K562 (cell line): ENCODE data around the gene ZRANB3. TPM values are rescaled to one million over a fixed set of nuclear protein-coding genes. Genes with fewer than 3 reads are reported as not detected.

Experiments used
- ATAC-seq: fragments of 200-7000 bp; cut with Tn5 transposase; 3 replicates; pipeline ENCODE4 v1.9.1; 2020; ENCODE audit warnings: moderate library complexity
- BruUV-seq: library from RNA; stranded (reverse); fragments of 400-500 nt; replicated peaks from 2 replicates; lab custom pipeline; 2021; lab: Mats Ljungman, UMichigan
- CTCF ChIA-PET: fragments of 300-600 bp; formaldehyde crosslinking; extraction: SDS; loops from one replicate; lab custom pipeline; 2021; ENCODE audit warnings: low intra/inter-chr PET ratio; lab: Yijun Ruan, JAX
- POLR2A ChIA-PET: fragments of 300-600, 350-650 bp; sonication (Branson Sonifier 250); formaldehyde crosslinking; extraction: SDS; loops from one replicate; lab custom pipeline; 2021; ENCODE audit warnings: antibody characterized with exemption, inconsistent platforms; lab: Yijun Ruan, JAX
- DNase-seq, 4 experiments: peaks; one replicate each; pipeline versions ENCODE4 v3.0.0 to v3.0.0-alpha.2; 2011 to 2018; ENCODE audit warnings: low spot score in 3 of 4, mixed read lengths in 3 of 4; ENCODE audit errors: extremely low read depth in 1 of 4
- FAIRE-seq: peaks from 2 replicates; lab custom pipeline; 2011; peaks lifted over from hg19 to GRCh38; lab: Jason Lieb, UNC
- H2AFZ ChIP-seq: 2 replicates; pipeline ENCODE4 v1.6.0; 2011; ENCODE audit warnings: low read depth, low read length, control low read depth, inconsistent platforms
- H3K27ac ChIP-seq: fragments of 200-600 bp; 3 replicates; pipeline ENCODE4 v1.8.0; 2011; ENCODE audit warnings: low read depth, mild to moderate bottlenecking, control low read depth, inconsistent platforms, low read length, moderate library complexity, mixed read lengths; ENCODE audit errors: extremely low read depth
- H3K27me3 ChIP-seq, 2 experiments: fragments of 300-600 bp in 1 of 2; 2 replicates in 1 of 2; 3 replicates in 1 of 2; pipeline versions ENCODE4 v1.6.0 to v1.8.0; 2011; ENCODE audit warnings: inconsistent platforms in 2 of 2, low read length in 2 of 2, mild to moderate bottlenecking in 1 of 2, mixed read lengths in 1 of 2, moderate library complexity in 1 of 2; ENCODE audit not compliant: control insufficient read depth in 2 of 2, insufficient read depth in 2 of 2
- H3K36me3 ChIP-seq: fragments of 300-600 bp; 3 replicates; pipeline ENCODE4 v1.8.0; 2011; ENCODE audit warnings: mild to moderate bottlenecking, low read length, inconsistent platforms; ENCODE audit not compliant: control insufficient read depth, insufficient read depth
- H3K4me1 ChIP-seq, 2 experiments: fragments of 200-600 bp in 1 of 2; replicated peaks in 1 of 2; 2 replicates in 1 of 2; 3 replicates in 1 of 2; pipeline versions ENCODE4 v1.5.1 to v1.8.0; 2011; ENCODE audit warnings: inconsistent platforms in 2 of 2, low read length in 2 of 2, mild to moderate bottlenecking in 1 of 2, mixed read lengths in 1 of 2, moderate library complexity in 1 of 2; ENCODE audit not compliant: control insufficient read depth in 2 of 2, insufficient read depth in 2 of 2
- H3K4me2 ChIP-seq: 2 replicates; pipeline ENCODE4 v1.6.1; 2011; ENCODE audit warnings: low read length, control low read depth, inconsistent platforms, mixed read lengths; ENCODE audit not compliant: insufficient read depth
- H3K4me3 ChIP-seq: fragments of 200-600 bp; sonication (generic), shearing (Covaris generic); 2 replicates; pipeline ENCODE4 v1.5.1; 2016; ENCODE audit warnings: control low read depth, inconsistent platforms
- H3K79me2 ChIP-seq: fragments of 200-600 bp; 3 replicates; pipeline ENCODE4 v1.8.0; 2011; ENCODE audit warnings: low read length, inconsistent platforms; ENCODE audit not compliant: control insufficient read depth, insufficient read depth
- H3K9ac ChIP-seq, 2 experiments: 2 replicates each; pipeline versions ENCODE4 v1.6.0 to v1.6.1; 2011; ENCODE audit warnings: low read depth in 2 of 2, low read length in 2 of 2, control low read depth in 1 of 2, inconsistent platforms in 1 of 2, mild to moderate bottlenecking in 1 of 2, mixed read lengths in 1 of 2; ENCODE audit not compliant: insufficient read depth in 1 of 2
- H3K9me1 ChIP-seq: one replicate; pipeline ENCODE4 v1.6.0; 2011; ENCODE audit warnings: inconsistent platforms, mild to moderate bottlenecking, low read length, moderate library complexity; ENCODE audit not compliant: control insufficient read depth, insufficient read depth
- H3K9me3 ChIP-seq: replicated peaks from 2 replicates; pipeline ENCODE4 v1.5.1; 2011; ENCODE audit warnings: low read depth, low read length, inconsistent platforms; ENCODE audit not compliant: control insufficient read depth, insufficient read depth
- H4K20me1 ChIP-seq: replicated peaks from 2 replicates; pipeline ENCODE4 v1.6.1; 2011; ENCODE audit warnings: low read length, inconsistent platforms, mixed read lengths; ENCODE audit not compliant: control insufficient read depth, insufficient read depth
- E2F6 ChIP-seq, 2 experiments: IDR thresholded peaks; 2 replicates each; pipeline ENCODE4 v1.6.1; 2011; ENCODE audit warnings: borderline replicate concordance in 1 of 2, control low read depth in 1 of 2, low read depth in 1 of 2, low read length in 1 of 2, mild to moderate bottlenecking in 1 of 2, mixed read lengths in 1 of 2, moderate library complexity in 1 of 2; ENCODE audit not compliant: insufficient read depth in 1 of 2, insufficient read length in 1 of 2, poor library complexity in 1 of 2, severe bottlenecking in 1 of 2; ENCODE audit errors: extremely low read depth in 1 of 2
- EP300 ChIP-seq: IDR thresholded peaks from 2 replicates; pipeline ENCODE4 v1.6.1; 2012; ENCODE audit warnings: low read length, improper control_type of control experiment
- FIP1L1 ChIP-seq: fragments of 200-400 bp; formaldehyde crosslinking; IDR thresholded peaks from 2 replicates; pipeline ENCODE4 v1.6.1; 2018; ENCODE audit warnings: mild to moderate bottlenecking, low read depth, low read length; ENCODE audit not compliant: poor library complexity, severe bottlenecking
- LEF1 ChIP-seq: fragments of 450-650 bp; IDR thresholded peaks from 2 replicates; pipeline ENCODE4 v1.6.1; 2016; ENCODE audit warnings: mild to moderate bottlenecking
- OTX1 ChIP-seq: fragments of 450-650 bp; formaldehyde crosslinking; IDR thresholded peaks from 2 replicates; pipeline ENCODE4 v1.4.0; 2022; ENCODE audit warnings: mild to moderate bottlenecking
- RBM14 ChIP-seq: fragments of 200-400 bp; formaldehyde crosslinking; IDR thresholded peaks from 2 replicates; pipeline ENCODE4 v1.6.1; 2018; ENCODE audit warnings: low read depth, mild to moderate bottlenecking, low read length, moderate library complexity, borderline replicate concordance; ENCODE audit not compliant: insufficient read depth
- TFAM ChIP-seq: fragments of 250-450 bp; sonication (Bioruptor Pico); conservative IDR thresholded peaks from 2 replicates; pipeline ENCODE4 v1.5.0; 2021; ENCODE audit warnings: mild to moderate bottlenecking, moderate library complexity
- THRB ChIP-seq: fragments of 450-650 bp; formaldehyde crosslinking; conservative IDR thresholded peaks from 2 replicates; pipeline ENCODE4 v1.4.0; 2022; ENCODE audit warnings: mild to moderate bottlenecking, missing genetic modification characterization
- WHSC1 ChIP-seq: IDR thresholded peaks from one replicate; pipeline ENCODE4 v1.6.1; 2012; ENCODE audit warnings: low read length, control low read depth, inconsistent platforms
- ZBTB49 ChIP-seq: sonication (generic); formaldehyde crosslinking; IDR thresholded peaks from 2 replicates; pipeline ENCODE4 v1.8.0; 2022; ENCODE audit warnings: missing genetic modification reagents, mild to moderate bottlenecking, borderline replicate concordance
- ZNF134 ChIP-seq: fragments of 250-450 bp; sonication (Bioruptor Pico); conservative IDR thresholded peaks from 2 replicates; pipeline ENCODE4 v1.4.0; 2020
- ZNF384 ChIP-seq: IDR thresholded peaks from 2 replicates; pipeline ENCODE4 v1.6.1; 2012; ENCODE audit warnings: low read depth, low read length, improper control_type of control experiment
- WGBS: fragments of 100-300 bp; shearing (Covaris generic); methylation state at CpG from one replicate; pipeline ENCODE4 v1.1.6; 2016; ENCODE audit warnings: low coverage, mixed read lengths; ENCODE audit not compliant: insufficient coverage; ENCODE audit errors: missing lambda C conversion rate; 5-methylcytosine and 5-hydroxymethylcytosine counted together
- in situ Hi-C: fragments of 300-500 bp; cut with MboI; formaldehyde crosslinking; loops from 4 replicates; pipeline ENCODE4 v1.15.0; 2018; ENCODE audit warnings: inconsistent platforms, mixed read lengths
- intact Hi-C: fragments of 100-400 bp; cut with micrococcal nuclease; formaldehyde crosslinking; loops from 2 replicates; pipeline ENCODE4 v1.14.2; 2022
- polyA plus RNA-seq, 8 experiments: library from polyadenylated mRNA; depleted of rRNA in 4 of 8; stranded (reverse) in 5 of 8; unstranded in 3 of 8; fragments of >200 nt; fragmentation: Nextera tagmentation in 2 of 8; fragmentation: Illumina TruSeq in 1 of 8; extraction: Ambion mirVana in 2 of 8; extraction: Trizol in 1 of 8; gene quantifications; 2 replicates each; pipeline versions ENCODE4 v1.2.1 to v1.2.3, GENCODE V29; 2011 to 2014; ENCODE audit warnings: inconsistent platforms in 1 of 8, missing spikeins in 1 of 8
- total RNA-seq, 7 experiments: library from RNA; depleted of rRNA in 6 of 7; stranded (reverse); fragments of >200 nt in 6 of 7; fragmentation: Illumina TruSeq in 2 of 7; extraction: Trizol in 2 of 7; gene quantifications; 2 replicates each; pipeline versions ENCODE4 v1.2.1 to v1.2.3, GENCODE V29; 2011 to 2021; ENCODE audit warnings: low replicate concordance in 1 of 7
- TF ChIP-seq, protein P1 (sequence below): fragments of 250-450 bp; sonication (Bioruptor Pico); IDR thresholded peaks from 2 replicates; pipeline ENCODE4 v1.9.0; 2021; ENCODE audit warnings: mild to moderate bottlenecking

The ZRANB3 gene
- total and polyA plus RNA-seq, 9 of the 15 experiments (the other 6 are each of a cell fraction or from before 2014, with no cell fraction given), result 8.6 to 21.3 (median 14.7) TPM

DNA sequence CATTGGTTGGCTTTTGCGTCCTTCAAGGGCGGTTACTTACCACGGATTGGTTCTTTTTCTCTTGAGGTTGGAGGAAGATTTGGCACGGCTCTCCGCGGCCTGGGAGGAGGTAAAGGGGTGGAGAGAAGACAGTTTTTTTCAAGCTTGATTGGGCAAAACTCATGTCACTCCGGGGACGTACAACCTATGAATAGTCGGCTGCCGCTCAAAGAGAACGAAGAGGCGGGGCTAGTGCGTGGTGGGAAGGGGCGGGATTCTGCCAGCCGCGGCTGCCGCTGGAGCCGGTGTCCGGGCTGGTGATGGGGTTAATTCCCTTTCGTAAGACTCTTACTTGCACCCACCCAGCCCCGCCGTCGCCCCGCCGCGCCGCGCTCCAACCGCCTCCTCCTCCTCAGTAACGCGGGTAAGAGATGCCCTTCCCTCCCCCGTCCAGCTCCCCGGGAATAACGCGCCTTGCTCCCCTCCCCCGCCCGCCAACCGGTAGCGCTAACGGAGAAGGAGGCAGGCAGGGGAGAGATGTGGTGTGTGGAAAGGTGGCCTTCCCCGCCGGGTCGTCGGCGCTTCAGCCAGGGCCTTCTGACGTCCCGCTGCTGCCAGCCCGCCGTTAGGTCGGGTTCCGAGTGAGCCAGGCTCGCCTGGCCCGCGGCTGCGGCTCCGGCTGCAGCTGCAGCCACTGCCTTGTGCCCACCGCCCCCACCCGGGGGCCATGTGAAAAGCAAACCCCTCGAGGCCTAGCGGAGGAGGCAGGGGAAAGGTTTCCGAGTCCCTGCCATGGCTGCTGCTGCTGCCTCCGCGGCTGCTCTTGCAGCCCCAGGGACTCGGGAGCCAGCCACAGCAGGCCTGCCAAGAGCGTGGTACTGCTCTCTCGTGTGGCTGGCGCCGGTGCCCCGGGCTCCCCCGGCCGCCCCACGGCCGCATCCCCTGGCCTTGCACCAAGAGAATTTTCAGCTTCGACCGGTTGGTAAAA, 496 bp upstream of the ZRANB3 start, which contains the start of gene R3HDM1 (continued):
- TF ChIP-seq E2F6 (IDR thresholded peaks at IDR 0.05; ENCODE audit: borderline replicate concordance in 1 of 2, extremely low read depth in 1 of 2, insufficient read depth in 1 of 2, insufficient read length in 1 of 2, low read depth in 1 of 2, low read length in 1 of 2, poor library complexity in 1 of 2, severe bottlenecking in 1 of 2) (peak in 1 of 2 experiments; percentile 35), THRB (CRISPR knock-in tag) (no peak)
- TF ChIP-seq, all 486 proteins: peak for 74

DNA sequence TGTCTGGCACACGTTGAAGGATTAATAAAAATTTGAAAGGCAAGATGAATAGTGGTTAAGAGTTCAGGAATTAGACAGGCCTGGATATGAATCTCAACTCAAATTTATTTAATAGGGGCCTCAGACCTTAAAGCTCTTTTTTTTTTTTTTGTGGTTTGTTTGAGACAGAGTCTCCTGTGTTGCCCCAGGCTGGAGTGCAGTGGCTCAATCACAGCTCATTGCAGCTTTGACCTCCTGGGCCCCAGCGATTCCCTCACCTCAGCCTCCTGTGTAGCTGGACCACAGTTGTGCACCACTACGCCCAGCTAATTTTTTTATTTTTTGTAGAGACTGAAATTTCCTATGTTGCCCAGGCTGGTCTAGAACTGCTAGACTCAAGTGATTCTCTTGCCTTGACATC, 3.0 kb downstream of the ZRANB3 start:
- Histone ChIP-seq H3K4me2 (no peak overlapping the region), H3K27me3 (no peaks in the 10 kb centered on the region), H3K9me1 (no peaks in the 10 kb centered on the region), H3K79me2 (peaks cover 71% of the 10 kb centered on the region), H3K27ac (no peak overlapping the region), H3K9ac (no peak overlapping the region), H2AFZ (no peak overlapping the region), H4K20me1 (no peaks in the 10 kb centered on the region), H3K4me3 (no peak overlapping the region), H3K36me3 (peaks cover 21% of the 10 kb centered on the region), H3K9me3 (no peaks in the 10 kb centered on the region), H3K4me1 (peaks cover 0 to 11% of the 10 kb centered on the region in 2 experiments; a peak in 3 of 5 replicates)
- no TSS peak for BruUV-seq
- in situ Hi-C loops (no loop called here), intact Hi-C loops (no loop called here)
- POLR2A ChIA-PET, result no interaction called here
- CTCF ChIA-PET, result interaction anchor here (0.7 kb wide), 1 partner anchor 502 kb away, joined by 5 read pairs; no protein-coding TSS in a partner anchor
- ATAC-seq, result no peak
- no peak for DNase-seq
- 72% methylated on average over 3 of the region's 3 CpGs for WGBS
- FAIRE-seq, result no peak
- TF ChIP-seq ZNF384, result no peak
- TF ChIP-seq TFAM, result no peak
- TF ChIP-seq FIP1L1, result no peak
- TF ChIP-seq WHSC1, result no peak
- TF ChIP-seq LEF1, result no peak
- TF ChIP-seq ZBTB49 (CRISPR knock-in tag), result no peak
- TF ChIP-seq RBM14, result no peak
- TF ChIP-seq, protein P1, sequence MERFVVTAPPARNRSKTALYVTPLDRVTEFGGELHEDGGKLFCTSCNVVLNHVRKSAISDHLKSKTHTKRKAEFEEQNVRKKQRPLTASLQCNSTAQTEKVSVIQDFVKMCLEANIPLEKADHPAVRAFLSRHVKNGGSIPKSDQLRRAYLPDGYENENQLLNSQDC (CRISPR knock-in tag), result no peak
- no peak for TF ChIP-seq ZNF134
- no peak for TF ChIP-seq OTX1
- no peak for TF ChIP-seq EP300
